ENCODE measurements around the gene RBBP5. TPM values are rescaled to one million over a fixed set of nuclear protein-coding genes. Genes with fewer than 3 reads are reported as not detected.

The RBBP5 gene
- polyA plus RNA-seq, 3 donors, result 4.9 to 10.2 (median 8.1) TPM

GRCh38 chr1:205144046-205144720, 22.4 kb upstream of the RBBP5 start:
- intact Hi-C loops (cut with micrococcal nuclease), result loop anchor here (10.0 kb wide), 1 partner anchor 159 kb away; no protein-coding TSS in a partner anchor

GRCh38 chr1:205142102-205142469, 20.3 kb upstream of the RBBP5 start:
- H3K36me3 ChIP-seq (replicated peaks in 1 of 2; ENCODE audit: control insufficient read depth in 1 of 2, insufficient read depth in 2 of 2, low read length in 2 of 2), result peaks cover 7 to 17% of the 10 kb centered on the region in 2 donors
- WGBS (ENCODE audit: insufficient coverage), result no CpG with 5 or more reads among the region's 2 CpGs
- no peak overlapping the region for H3K4me3 ChIP-seq (replicated peaks in 1 of 3; ENCODE audit: low read depth in 2 of 3, low read length in 3 of 3)
- peaks cover 19 to 24% of the 10 kb centered on the region in 2 donors for H3K36me3 Mint-ChIP-seq
- DNase-seq, result no peak
- no peak overlapping the region for H3K4me2 ChIP-seq (replicated peaks; ENCODE audit: extremely low read depth, low read length, poor library complexity, severe bottlenecking)
- H3K79me2 ChIP-seq (ENCODE audit: insufficient read depth, low read length), result no peaks in the 10 kb centered on the region
- no peak overlapping the region for H3K27ac ChIP-seq (ENCODE audit: low read depth in 1 of 2, low read length in 2 of 2)
- H3K27me3 Mint-ChIP-seq (ENCODE audit: low read depth in 3 of 3), result peaks cover 0 to 2% (median 2%) of the 10 kb centered on the region in 3 donors
- H3K4me1 ChIP-seq (ENCODE audit: control insufficient read depth in 1 of 2, insufficient read depth in 2 of 2, low read length in 2 of 2), result peaks cover 15 to 16% of the 10 kb centered on the region in 2 donors
- intact Hi-C loops (cut with micrococcal nuclease), result loop anchor here (10.0 kb wide), 1 partner anchor 157 kb away; no protein-coding TSS in a partner anchor
- no peaks in the 10 kb centered on the region for H4K20me1 ChIP-seq (ENCODE audit: insufficient read depth, low read length)
- TF ChIP-seq CTCF (IDR thresholded peaks at IDR 0.05), result no peak
- no peaks in the 10 kb centered on the region for H3K27me3 ChIP-seq (ENCODE audit: control insufficient read depth in 2 of 2, insufficient read depth in 2 of 2, low read length in 2 of 2)
- H3K4me3 Mint-ChIP-seq, result no peak overlapping the region
- H2AFZ ChIP-seq (ENCODE audit: insufficient read depth, low read depth, low read length, poor library complexity, severe bottlenecking), result no peak overlapping the region
- no peaks in the 10 kb centered on the region for H3K9me3 Mint-ChIP-seq
- H3K4me1 Mint-ChIP-seq, result peaks cover 20% of the 10 kb centered on the region
- H3K9me3 ChIP-seq (replicated peaks in 1 of 2; ENCODE audit: control insufficient read depth in 1 of 2, insufficient read depth in 1 of 2, low read length in 2 of 2), result no peaks in the 10 kb centered on the region
- H3K9ac ChIP-seq (ENCODE audit: insufficient read depth, low read length, poor library complexity, severe bottlenecking), result no peak overlapping the region
- H3K27ac Mint-ChIP-seq, result peak overlapping the region in 1 of 7 donors; percentile 68

More at GRCh38 chr1:205144046-205144720, 22.4 kb upstream of the RBBP5 start:
- Histone ChIP-seq H3K4me3 (replicated peaks in 1 of 3; ENCODE audit: low read depth in 2 of 3, low read length in 3 of 3) (no peak overlapping the region), H3K79me2 (ENCODE audit: insufficient read depth, low read length) (no peaks in the 10 kb centered on the region), H3K9me3 (replicated peaks in 1 of 2; ENCODE audit: control insufficient read depth in 1 of 2, insufficient read depth in 1 of 2, low read length in 2 of 2) (no peaks in the 10 kb centered on the region), H3K4me2 (replicated peaks; ENCODE audit: extremely low read depth, low read length, poor library complexity, severe bottlenecking) (no peak overlapping the region), H4K20me1 (ENCODE audit: insufficient read depth, low read length) (no peaks in the 10 kb centered on the region), H3K27ac (ENCODE audit: low read depth in 1 of 2, low read length in 2 of 2) (no peak overlapping the region), H3K36me3 (replicated peaks in 1 of 2; ENCODE audit: control insufficient read depth in 1 of 2, insufficient read depth in 2 of 2, low read length in 2 of 2) (peaks cover 24 to 38% of the 10 kb centered on the region in 2 donors), H3K9ac (ENCODE audit: insufficient read depth, low read length, poor library complexity, severe bottlenecking) (no peak overlapping the region), H2AFZ (ENCODE audit: insufficient read depth, low read depth, low read length, poor library complexity, severe bottlenecking) (no peak overlapping the region), H3K27me3 (ENCODE audit: control insufficient read depth in 2 of 2, insufficient read depth in 2 of 2, low read length in 2 of 2) (no peaks in the 10 kb centered on the region), H3K4me1 (ENCODE audit: control insufficient read depth in 1 of 2, insufficient read depth in 2 of 2, low read length in 2 of 2) (peaks cover 3 to 5% of the 10 kb centered on the region in 2 donors)
- peaks cover 35 to 45% of the 10 kb centered on the region in 2 donors for H3K36me3 Mint-ChIP-seq
- peaks cover 0 to 2% (median 2%) of the 10 kb centered on the region in 3 donors for H3K27me3 Mint-ChIP-seq (ENCODE audit: low read depth in 3 of 3)
- H3K27ac Mint-ChIP-seq, result no peak overlapping the region
- H3K4me3 Mint-ChIP-seq, result no peak overlapping the region
- no peak for DNase-seq
- H3K4me1 Mint-ChIP-seq, result peaks cover 6% of the 10 kb centered on the region
- no peak for TF ChIP-seq CTCF (IDR thresholded peaks at IDR 0.05)
- WGBS (ENCODE audit: insufficient coverage), result 100% methylated on average over 1 of the region's 1 CpG
- H3K9me3 Mint-ChIP-seq, result no peaks in the 10 kb centered on the region

Data from CD14-positive monocyte (primary cell).